ENCODE data around the gene ITPRIP.

DNA sequence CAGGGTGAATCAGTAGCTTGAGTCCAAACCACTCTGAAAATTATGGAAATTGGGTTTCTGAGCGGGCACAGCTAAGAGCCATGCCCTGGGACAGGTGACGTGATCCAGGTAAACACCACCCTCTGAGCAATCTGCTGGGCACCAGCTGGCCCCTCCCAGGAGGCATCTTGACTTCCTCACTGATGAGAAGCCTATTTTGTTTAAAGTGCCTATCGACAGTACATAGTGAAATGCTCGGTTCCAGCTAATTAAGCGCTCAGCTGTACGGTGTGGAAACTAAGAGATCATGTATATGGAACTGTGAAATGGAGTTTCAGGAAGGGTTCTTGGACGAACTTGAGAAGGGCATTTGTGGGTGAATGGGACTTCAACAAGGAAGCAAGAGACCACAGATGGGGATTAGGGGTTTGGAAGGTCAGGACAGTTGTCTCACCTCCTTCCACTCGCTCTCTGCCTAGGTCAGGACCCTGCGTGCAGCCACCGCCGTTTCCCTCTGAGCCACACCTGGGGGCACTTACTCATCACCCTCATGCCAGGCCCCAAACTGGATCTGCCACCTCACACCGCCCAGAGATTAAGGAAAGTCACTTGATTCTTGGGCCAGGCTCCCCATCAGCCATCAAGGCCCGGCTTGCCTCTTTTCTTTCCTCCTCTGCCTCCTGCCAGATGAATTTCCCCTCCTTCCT is 3.2 kb downstream of the ITPRIP start:
- TF ChIP-seq CTCF (conservative IDR thresholded peaks at IDR 0.05 in 1 of 2, IDR thresholded peaks at IDR 0.05 in 1 of 2; ENCODE audit: extremely low read depth in 1 of 2, insufficient read depth in 1 of 2, low read depth in 1 of 2, low read length in 2 of 2) (no peak), EZH2 (IDR thresholded peaks at IDR 0.05; ENCODE audit: borderline replicate concordance, low read length) (no peak)

Measured in mammary epithelial cell (primary cell).